Stimulated activated CD4-positive, alpha-beta T cell treated with anti-CD3 and anti-CD28 coated beads, Interleukin-1b, Interleukin-23, amount 100 ng/mL, for 1 hour (primary cell): Measurements from ENCODE around the gene FAM43B.
"Not testable (repeated sequence)": the region's sequence is repeated elsewhere in the genome, so short reads cannot be mapped to it uniquely, and the experiment has no call there.

ENCODE experiments used
- DNase-seq, 2 donors: peaks; one replicate each; pipeline ENCODE4 v3.0.0-alpha.2; 2020; ENCODE audit warnings: low read depth in 2 of 2

Gene FAM43B

DNA sequence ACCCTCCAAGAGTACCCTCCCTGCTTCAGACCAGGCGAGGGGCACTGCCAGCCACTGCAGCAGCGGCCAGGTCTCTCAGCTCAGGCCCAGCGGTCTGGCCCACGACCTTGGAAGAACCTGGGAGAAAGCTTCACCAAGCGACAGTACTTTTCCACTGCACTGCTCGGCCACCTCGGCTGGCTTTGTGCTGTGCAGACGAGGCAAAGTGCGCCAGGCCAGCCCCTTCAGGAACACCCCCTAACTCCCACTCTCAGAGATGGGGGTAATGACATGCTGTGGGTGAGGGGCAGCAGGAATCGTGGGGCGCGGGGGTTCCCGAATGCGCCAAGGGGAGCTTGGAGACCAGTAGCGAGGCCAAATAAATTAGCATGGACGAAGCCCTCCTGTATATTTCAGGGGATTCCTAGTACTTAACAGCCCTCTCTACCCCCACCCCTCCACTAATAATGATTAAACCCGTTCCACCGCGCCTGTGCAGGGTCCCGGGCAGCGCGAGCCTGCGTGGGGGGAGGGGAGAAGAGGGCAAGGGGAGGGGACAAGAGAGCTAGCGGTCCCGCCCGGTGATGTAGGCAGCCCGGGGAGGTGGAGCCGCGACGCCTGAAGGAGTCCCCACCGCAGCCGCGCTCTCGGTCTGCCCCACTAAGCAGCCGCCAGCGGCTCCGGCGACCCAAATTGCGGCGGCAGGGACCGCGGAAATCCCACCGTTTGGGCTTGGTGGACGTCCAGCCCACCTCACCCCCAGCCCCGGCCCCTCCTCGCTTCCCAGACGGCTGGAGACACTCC lies at the start of gene FAM43B:
Gene FAM43B, plus strand, starts transcription at position 629 of the 783 bp plus-strand sequence. CDS start 401 bp downstream, outside the sequence.
- DNase-seq: no peak

- DNase-seq: no peak
Measured at GRCh38 chr1:20505488-20505887, 46.9 kb upstream of the FAM43B start.

DNA sequence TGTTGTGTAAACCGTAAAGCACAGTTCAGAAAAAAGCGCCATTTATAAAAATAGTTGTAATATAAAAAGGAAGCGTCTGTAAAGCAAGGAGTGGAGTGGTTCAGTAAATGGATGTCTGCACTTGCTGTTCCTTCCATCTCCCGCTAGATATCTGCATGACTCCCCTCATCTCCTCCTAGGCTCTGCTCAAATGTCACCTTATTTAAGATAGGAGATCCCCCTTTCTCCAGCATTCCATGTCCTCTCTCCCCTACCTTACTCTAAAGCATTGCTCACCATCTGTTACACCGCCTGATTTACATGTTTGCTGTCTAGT lies 45.2 kb upstream of the FAM43B start:
- no peak for DNase-seq

GRCh38 chr1:20507564-20508410 lies 44.6 kb upstream of the FAM43B start, which contains the start of gene MUL1:
MUL1 (minus strand) TSS chr1:20508151; CDS start chr1:20508024, 127 bp downstream.
- DNase-seq: peak; percentile 74 to 93

DNA sequence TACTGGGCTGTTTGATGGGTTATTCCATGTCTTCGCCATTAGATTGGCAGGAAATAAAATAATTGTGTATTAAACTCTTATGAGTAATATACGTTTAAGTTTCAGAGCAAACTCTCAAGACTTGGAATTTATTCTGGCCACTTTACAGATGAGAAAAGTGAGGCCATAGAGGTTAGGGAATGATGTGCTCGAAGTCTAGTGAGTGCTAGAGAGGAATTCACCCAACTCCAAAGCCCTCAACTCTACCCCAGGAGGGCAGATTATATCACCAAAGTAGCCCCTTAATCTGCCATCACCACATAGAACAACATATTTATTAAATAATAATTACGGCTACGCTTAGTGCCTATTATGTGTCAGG lies 44.0 kb upstream of the FAM43B start:
- DNase-seq: no peak

DNA sequence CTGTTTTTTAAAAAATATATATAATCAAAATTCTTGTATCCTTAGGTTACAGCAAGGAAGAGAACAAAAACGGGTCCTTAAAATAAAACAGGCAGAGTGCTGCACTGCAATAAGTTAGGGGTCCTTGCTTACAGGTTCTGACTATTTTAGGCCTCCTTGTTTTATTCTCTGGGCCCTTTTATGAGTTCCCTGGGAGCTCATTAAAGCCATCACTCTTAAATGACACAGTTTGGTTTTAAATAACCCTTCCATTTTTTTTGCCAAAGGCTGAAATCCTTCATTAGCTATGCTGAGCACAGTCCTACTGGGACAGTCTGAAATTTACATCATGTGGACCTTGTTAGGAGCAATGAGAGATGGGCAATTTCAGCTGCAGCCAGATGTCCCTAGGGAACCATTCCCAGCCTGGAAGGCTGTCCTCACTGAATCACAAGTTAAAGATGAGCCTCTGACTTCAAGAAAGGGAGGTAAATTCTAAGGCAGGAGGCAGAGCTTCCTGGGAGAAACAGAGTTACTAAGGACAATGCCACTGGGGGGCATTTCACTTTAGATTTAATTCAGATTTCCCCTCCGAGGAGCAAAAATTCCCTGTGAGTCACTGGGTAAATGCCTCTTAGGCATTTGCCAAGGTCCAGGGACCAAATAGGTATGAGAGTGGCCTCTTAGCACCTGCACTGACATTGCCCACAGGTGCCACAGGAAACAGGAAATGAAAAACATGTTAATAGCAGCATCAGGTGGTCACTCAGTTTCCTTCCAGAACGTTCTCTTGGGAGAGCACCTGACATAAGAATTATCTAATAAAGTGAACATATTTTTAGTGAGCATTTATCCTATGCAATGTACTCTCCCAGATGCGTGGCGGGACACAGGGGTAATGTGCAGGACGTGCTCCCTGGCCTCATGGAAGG lies 40.6 kb upstream of the FAM43B start:
- no peak for DNase-seq

- not testable (repeated sequence) for DNase-seq
Measured at GRCh38 chr1:20519609-20520262, 32.6 kb upstream of the FAM43B start.

DNA sequence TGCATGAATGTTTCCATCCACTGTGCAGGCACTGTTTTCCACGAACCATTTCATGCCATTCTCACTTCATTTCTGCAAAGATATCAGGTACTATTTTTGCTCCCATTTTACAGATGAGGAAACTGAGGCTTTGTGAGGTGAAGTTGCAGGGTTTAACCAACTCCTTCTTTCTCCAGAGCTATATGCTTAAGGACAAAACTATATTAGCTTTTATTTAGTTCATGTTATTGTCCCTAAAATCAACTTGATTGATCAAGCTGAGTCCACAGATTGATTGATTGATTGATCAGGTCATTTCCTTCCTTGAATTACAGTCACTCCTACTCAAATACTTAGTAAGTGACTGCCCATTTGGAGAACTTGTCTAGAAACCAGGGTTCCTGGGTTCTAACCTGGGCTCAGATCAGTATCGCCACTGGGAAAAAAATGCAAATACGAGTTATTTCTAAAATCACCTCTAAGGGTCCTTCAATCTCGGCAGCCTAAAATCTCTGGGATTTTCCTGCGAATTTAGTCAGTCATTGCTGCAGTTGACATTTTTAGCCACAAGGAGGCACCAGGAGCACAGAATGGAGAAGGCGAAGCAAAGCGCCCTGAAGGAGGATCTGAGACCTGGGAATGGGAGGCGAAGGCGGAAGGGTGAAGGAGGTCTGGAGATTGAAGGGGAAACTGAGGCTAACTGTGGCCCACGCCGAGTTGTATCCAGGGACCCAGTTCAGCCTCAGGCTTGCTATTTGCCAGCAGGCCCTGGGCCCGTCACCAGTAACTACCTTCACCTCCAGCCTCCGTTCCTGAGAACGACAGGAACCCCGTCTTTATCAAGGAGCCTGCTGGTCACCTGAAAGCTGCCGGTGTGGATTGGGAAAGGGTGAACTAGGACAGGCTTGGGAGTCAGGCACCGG lies 30.2 kb upstream of the FAM43B start:
- DNase-seq: peak; percentile 24 to 39

DNA sequence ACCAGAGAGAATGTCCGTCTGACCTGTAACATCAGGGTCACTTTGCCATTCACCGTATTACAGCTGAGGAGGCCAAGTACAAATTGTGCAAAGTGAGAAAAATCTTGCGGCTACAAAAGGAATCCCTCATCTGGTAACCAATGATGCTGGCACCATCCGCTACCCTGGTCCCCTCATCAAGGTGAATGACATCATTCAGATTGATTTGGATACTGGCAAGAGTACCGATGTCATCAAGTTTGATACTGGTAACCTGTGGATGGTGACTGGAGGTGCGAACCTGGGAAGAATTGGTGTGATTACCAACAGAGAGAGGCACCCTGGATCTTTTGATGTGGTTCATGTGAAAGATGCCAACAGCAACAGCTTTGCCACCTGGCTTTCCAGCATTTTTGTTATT lies 26.1 kb upstream of the FAM43B start:
- DNase-seq: no peak

GRCh38 chr1:20528221-20528620 lies 24.2 kb upstream of the FAM43B start:
- no peak for DNase-seq

- no peak for DNase-seq
Measured at GRCh38 chr1:20530306-20530705, 22.1 kb upstream of the FAM43B start.

- no peak for DNase-seq
Measured at GRCh38 chr1:20530901-20531300, 21.5 kb upstream of the FAM43B start.

- DNase-seq: no peak
Measured at GRCh38 chr1:20533635-20534034, 18.7 kb upstream of the FAM43B start.

DNA sequence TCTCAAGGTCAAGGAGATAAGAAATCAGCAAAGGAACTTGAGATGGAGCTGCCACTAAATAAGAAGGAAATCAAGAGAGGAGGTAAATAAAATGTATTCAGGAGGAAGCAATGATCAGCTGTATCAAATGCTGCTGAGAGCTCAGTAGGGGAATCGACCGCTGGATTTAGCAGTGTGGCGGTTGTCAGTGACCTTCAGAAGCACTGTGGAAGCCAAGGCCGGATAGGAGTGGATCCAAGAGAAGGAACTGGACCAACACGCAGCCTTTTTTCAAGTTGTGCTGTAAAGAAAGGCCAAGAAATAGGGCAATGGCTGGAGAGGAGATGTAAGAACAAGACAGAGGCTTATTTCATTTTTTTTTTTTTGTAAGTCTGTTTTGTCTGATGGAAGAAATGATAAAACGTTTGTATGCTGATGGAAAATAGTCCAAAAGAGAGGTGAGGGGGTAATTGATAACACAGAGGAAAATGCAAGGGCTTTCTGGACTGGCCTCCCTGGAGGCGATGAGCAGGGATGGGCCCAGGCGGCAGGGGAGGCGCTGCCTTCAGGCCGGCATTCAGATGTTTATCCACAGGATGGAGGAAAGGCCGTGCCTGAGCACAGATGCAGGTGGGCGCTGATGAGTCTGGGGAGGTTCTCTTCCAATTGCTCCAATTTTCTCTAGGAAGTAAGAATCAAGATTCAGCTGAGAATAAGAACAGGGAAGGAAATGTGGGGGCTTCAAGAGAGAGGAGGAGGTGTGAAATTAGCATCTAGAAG lies 17.5 kb upstream of the FAM43B start:
- no peak for DNase-seq

DNA sequence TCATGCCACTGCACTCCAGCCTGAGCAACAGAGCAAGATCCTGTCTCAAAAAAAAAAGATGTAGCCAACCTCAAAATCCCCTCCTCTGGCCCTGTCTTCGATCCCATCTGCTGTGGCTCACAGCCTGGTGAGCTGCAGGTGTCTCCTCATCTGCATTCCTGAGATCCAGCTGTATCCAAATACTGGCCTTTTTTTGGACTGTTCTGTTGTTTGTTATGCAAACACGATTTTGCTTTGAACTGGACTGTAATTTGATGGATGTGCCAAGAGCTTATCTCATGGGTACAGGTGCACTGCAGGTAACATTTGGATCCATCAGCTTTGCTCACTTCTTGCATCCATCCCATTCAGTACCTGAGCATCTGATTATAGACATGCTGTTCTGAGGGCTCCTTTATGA lies 14.1 kb upstream of the FAM43B start:
- DNase-seq: no peak

DNA sequence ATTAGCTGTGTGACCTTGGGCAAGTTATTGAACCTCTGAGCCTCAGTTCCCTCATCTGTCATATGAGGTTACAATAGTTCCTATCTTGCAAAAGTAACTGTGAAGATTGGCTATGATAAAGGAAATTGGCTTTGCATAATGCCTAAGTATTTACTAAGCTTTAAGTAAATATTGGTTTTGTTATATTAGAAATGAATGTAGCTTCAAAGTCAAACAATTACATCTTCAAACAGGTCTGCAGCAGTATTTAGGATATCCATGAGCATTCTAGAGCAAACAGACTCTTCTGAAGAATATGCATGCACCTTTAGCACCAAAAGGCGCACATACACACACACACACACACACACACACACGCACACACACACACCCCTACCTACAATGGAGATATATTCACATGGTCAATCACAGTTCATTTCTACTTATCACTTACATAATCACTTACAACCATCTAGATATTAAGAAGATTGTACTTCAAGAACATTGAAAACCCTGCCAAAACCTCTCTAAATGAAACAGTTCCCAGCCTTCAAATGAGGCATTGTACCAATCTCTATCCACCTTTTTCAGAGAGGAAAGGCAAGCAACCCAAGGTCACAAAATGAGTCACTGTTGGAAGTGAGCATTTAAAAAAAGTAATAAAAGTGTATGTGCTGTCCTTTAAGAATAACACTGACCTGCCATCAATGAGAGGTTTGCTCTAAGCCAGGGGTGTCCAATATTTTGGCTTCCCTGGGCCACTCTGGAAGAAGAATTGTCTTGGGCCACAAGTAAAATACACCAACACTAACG lies 13.4 kb upstream of the FAM43B start:
- DNase-seq: no peak

GRCh38 chr1:20540281-20540680 lies 12.1 kb upstream of the FAM43B start:
- DNase-seq: no peak

- no peak for DNase-seq
Measured at GRCh38 chr1:20546637-20547036, 5.7 kb upstream of the FAM43B start.

GRCh38 chr1:20551161-20551560 lies 1.2 kb upstream of the FAM43B start:
- no peak for DNase-seq
